GM19351 (cell line): ENCODE data around the gene ARHGEF17.
"Not testable (repeated sequence)": the region's sequence is repeated elsewhere in the genome, so short reads cannot be mapped to it uniquely, and the experiment has no call there.

ENCODE experiments used
- ATAC-seq: cut with Tn5 transposase; IDR thresholded peaks from one replicate; pipeline ENCODE4 v1.9.1; 2021; ENCODE audit warnings: mild to moderate bottlenecking, moderate library complexity; ENCODE audit not compliant: unreplicated experiment

The ARHGEF17 gene

DNA sequence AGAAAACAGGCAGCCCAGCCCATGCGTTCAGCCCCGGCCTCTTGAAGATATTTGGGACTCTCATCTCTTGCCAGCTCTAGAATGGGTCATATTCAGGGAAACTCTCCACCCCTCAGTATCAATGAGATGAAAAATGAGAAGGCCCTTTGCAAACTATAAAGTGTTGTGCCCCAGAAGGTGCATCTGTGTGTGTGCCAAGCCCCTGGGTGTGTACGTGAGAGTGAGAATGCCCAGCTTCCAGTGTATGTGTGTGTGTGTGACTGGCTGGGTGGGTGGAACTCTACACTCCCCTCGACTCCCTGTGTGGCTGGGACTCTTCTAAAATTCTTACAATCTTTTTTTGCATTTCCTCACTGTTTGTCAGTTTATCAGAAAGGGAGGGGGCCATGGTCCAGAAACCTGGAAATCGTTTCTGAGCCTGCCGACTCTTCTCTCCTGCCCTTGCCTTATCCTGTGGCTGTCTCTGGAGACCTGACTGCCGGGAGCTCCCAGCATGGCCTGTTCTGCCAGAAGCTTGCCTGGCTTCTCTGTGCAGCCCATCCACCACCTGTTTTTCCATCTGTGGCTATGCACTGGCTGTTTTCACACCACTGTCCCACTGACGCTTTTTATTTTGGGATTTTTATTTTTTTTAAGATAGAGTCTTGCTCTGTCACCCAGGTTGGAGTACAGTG, 34.7 kb upstream of the ARHGEF17 start:
- no peak for ATAC-seq

DNA sequence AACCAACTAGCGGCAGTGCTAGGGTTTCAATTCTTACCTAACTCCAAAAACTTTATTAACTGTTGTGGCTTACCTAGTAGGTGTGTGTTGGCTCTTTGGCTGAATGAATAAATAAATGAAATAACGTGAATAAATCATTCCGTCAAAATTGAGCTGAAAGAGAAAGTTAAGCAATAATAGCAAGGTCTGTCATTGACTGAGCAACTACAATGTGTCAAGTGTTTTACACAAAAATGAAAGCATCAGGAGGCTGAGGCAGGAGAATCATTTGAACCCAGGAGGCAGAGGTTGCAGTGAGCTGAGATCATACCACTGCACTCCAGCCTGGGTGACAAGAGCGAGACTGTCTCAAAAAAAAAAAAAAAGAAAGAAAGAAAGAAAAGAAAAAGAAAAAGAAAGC, 33.9 kb upstream of the ARHGEF17 start:
- not testable (repeated sequence) for ATAC-seq

DNA sequence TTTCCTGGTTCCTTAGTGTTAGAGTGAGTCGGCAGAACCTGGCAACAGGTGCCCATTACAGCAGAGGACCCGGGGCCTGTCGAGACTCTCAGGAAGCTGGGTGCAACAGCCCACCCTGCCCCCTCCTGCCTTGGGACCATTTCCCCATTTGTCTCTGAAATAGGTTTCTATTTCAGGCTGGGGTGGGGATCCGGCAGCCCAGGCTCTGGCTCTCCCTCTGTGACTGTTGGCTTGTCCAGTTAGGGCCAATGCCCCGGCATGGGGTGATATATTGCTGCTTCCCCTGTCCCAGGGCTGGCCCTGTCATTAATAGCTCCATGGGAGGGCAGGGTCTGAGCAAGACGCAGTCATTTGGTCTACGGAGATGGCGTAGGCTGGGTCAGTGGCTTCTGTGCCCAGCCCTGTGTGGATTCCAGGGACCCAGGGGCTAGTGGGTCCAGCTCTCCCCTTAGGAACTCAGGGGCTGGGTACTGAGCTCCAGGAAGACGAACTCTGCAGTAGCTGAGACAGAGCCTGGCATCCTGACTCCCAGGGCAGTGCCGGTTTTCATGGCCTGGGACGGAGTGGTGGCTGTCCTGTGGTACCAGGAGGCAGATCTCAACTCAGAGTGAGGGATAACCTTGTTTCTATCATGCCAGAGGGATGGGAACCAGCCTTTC, 33.2 kb upstream of the ARHGEF17 start:
- ATAC-seq = no peak

DNA sequence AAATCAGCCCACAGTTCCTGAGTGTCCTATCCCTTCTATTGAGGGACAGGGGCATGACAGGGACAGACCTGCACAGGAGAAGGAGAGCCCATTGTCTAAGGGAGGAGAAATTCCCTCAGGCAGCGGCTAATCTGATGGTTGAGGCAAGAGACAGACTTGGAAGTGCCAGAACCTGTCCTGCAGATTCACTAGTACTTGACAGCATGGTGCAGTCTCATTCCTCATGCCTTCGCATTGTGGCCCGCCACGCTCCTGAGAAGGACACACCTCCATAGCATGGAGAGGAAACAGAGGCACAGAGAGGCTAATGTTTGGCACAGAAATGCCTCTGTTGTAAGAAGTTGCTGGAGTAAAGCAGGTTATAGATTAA, 32.7 kb upstream of the ARHGEF17 start:
- ATAC-seq = no peak

GRCh38 chr11:73277467-73277866, 30.6 kb upstream of the ARHGEF17 start:
- ATAC-seq = no peak

GRCh38 chr11:73280626-73281025, 27.4 kb upstream of the ARHGEF17 start:
- ATAC-seq = no peak

GRCh38 chr11:73281201-73281741, 26.8 kb upstream of the ARHGEF17 start:
- no peak for ATAC-seq

GRCh38 chr11:73281796-73282660, 26.0 kb upstream of the ARHGEF17 start:
- no peak for ATAC-seq

- no peak for ATAC-seq
These were observed 24.6 kb upstream of the ARHGEF17 start for GRCh38 chr11:73283276-73284000.

GRCh38 chr11:73284106-73284505, 24.0 kb upstream of the ARHGEF17 start:
- ATAC-seq = no peak

GRCh38 chr11:73285721-73286120, 22.4 kb upstream of the ARHGEF17 start:
- no peak for ATAC-seq

DNA sequence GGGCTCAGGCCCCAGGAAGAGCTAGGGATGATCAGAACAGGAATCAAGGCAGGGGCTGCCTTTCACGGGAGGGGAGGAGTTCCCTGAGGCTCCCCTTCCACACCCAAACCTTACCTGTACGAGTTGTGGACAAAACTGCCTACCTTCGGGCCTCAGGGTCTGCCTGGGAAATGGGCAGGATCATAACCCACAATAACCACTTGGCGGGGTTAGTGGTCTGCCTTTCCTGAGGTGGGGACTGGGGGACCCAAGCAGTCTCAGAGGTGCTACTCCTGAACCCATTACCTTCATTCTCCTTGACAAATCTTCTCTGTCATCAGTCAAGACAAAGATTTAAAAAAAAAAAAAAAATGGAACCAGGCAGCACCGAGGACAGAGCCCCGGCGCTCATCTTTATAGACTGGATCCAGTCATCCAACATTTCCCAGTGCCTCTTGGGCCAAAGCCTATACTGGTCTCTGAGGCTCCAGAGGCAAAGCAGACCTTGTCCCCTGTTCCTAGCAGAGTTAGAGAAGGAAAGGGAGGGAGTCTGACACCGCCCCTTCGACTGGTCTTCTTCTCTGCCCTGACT, 21.8 kb upstream of the ARHGEF17 start:
- ATAC-seq = no peak

GRCh38 chr11:73287400-73288101, 20.5 kb upstream of the ARHGEF17 start:
- no peak for ATAC-seq

GRCh38 chr11:73288192-73288872, 19.7 kb upstream of the ARHGEF17 start:
- no peak for ATAC-seq

DNA sequence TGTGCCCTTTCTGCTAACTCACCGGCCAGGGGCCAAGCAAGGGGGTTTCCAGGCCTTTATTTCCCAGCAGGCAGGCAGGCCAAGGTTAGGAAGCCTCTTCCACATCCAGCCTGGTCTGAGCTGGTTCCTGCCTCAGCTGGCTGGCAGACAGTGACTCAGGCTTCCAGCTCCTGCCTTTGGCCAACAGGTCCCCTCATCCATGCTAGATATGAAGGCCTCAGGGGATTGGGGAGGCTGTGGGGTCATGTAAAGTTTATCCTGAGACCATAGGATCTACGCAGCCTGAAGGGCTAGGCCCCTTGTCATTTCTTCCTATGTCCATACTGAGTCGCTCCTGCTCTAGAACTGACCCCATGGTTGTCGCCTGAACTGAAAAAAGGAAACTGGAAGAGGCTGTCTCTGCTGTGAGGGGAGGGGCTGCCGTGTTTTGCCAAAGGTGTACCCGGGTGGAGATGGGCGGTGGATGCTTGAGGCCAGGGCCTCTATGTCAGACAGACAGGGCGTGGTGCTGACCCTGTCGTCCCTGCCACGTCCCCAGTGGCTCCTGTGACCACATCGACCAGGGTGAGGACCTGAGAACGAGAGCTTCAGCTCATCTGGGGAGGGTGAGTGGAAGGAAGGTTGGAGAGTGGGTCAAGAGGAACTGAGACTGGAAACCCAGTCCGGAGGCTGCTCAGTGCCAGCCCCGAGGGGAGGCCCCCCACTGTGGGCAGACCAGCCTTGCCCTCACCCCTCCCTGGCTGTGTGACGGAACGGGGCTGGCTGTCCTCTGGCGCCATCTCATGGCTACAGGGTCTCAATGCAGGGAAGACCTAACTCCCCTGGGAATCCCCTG, 19.0 kb upstream of the ARHGEF17 start:
- ATAC-seq = no peak

DNA sequence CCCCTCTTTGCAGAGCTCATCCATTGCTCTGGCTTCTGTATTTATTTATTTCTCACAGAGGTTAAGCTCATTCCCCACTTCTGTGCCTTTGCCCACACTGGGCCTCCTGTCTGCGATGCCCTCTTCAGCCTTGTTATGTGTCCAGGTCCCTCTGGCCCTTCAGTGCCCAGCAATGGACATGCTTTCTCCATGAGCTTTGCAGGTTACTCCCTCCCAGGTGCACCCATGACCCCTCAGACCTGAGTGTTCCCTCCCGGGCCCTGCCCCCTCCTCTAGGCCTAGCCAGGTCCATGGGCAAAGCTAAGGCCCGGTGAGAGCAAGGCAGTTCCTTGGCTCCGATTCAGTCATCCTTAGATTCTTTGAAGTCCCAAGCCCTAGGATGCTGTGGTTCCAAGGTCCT, 17.5 kb upstream of the ARHGEF17 start:
- ATAC-seq = no peak

GRCh38 chr11:73291196-73291595, 16.9 kb upstream of the ARHGEF17 start:
- ATAC-seq = no peak

GRCh38 chr11:73291781-73292524, 16.1 kb upstream of the ARHGEF17 start:
- no peak for ATAC-seq
